Body of pancreas (tissue), 4 donors: ENCODE data around the gene MYBBP1A.

Source experiments
- CTCF ChIP-seq, 7 experiments: fragments of 450-650 bp in 4 of 7; fragments of 200-600 bp in 3 of 7; sonication (generic) in 3 of 7; IDR thresholded peaks; one replicate each; pipeline ENCODE4 v1.5.1; 2016 to 2019; ENCODE audit warnings: antibody characterized with exemption in 7 of 7
- POLR2A ChIP-seq, 3 donors: fragments of 450-650 bp; IDR thresholded peaks; one replicate each; pipeline ENCODE4 v1.6.1; 2016; ENCODE audit warnings: antibody characterized with exemption in 3 of 3, mild to moderate bottlenecking in 2 of 3

DNA sequence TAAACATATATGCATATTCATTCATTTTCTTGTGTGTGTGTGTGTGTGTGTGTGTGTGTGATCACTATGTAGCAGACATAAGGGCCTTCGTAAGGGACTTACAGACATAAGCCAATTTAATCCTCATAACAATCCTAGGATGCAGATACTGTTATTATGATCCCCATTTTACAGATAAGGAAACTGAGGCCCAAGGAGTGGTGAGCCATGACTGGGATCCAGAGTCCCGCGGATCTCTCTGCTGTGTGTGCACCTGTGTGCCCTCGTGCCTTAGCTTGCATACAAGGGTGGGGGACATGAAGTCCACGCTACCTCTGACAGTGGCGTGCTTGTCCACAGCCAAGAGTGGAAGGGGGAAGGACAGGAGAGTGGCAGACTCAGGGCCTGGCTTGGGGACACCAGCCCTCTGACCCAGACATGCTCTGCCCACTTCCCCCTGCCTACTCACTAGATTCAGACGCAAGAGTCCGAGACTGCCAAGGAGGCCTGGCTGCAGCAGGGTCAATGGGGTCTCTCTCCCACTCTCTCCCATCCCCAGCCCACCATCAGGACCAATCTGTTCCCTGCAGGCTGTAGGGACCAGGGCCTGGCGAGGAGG lies 19.4 kb upstream of the MYBBP1A start:
- TF ChIP-seq CTCF (IDR thresholded peaks at IDR 0.05) (no peak), POLR2A (IDR thresholded peaks at IDR 0.05) (no peak)
